Measurements from ENCODE around the gene SLC45A3.
"Not testable (repeated sequence)": the region's sequence is repeated elsewhere in the genome, so short reads cannot be mapped to it uniquely, and the experiment has no call there.

SLC45A3 gene

DNA sequence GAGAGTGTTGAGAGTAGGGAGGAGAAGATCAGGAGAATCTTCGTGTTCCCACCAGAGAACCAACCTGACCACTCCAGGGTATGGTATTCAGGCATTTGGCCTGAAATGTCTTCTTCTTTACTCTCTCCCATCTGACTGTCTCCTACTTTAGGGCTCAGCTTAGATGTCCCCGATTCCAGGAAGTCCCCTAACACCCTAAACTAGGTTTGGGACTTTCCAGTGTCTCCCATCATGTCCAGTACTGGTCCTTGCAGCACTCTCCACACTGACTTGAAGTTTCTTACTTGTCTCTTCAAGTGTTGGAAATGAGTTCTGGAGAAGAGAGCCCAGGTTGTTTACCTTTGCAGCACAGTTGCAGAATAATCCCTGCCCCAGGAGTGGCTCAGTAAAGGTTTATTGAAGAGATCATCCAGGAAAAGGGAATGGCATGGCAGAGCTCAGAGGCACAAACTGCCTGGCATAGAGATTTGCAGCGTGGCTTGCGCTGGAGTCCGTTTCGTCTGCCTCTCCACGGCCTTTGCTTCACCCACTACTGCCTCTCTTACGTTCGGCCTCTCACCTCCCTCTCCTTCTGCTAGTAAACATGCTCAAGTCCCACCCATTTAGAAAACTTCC lies 42.3 kb downstream of the SLC45A3 start:
- no peak for DNase-seq (ENCODE audit: low read depth in 4 of 4, low spot score in 1 of 4)

DNA sequence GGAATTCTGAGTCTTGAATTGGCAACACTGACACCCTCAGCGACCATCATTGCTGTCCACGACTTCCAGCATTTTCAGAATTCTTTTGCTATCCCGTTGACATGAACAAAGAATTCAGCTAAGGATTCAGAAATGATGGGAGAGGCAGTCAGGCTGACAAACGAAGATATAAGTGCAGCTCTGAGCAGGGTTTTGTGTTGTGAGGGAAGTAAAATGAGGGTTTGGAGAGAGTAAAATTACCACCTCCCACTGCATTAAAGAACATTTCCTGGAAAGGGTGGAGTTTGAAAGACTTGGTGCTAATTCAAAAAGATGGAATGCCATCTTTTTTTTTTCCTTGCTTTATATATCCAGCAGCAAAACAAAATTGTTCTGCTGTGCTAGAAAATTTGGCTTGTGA lies 43.6 kb downstream of the SLC45A3 start:
- no peak for DNase-seq (ENCODE audit: low read depth in 4 of 4, low spot score in 1 of 4)

DNA sequence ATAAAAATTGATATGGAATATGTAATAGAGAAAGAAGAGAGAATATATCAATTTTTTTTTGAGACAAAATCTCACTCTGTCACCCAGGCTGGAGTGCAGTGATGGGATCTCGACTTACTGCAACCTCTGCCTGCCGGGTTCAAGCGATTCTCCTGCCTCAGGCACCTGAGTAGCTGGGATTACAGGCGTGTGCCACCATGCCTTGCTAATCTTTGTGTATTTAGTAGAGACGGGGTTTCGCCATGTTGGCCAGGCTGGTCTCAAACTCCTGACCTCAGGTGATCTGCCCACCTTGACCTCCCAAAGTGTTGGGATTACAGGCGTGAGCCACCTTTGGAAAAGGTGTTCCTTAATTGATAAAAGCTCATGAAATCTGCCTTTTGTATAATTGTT lies 44.2 kb downstream of the SLC45A3 start:
- DNase-seq (ENCODE audit: low read depth in 4 of 4, low spot score in 1 of 4) = not testable (repeated sequence)

DNA sequence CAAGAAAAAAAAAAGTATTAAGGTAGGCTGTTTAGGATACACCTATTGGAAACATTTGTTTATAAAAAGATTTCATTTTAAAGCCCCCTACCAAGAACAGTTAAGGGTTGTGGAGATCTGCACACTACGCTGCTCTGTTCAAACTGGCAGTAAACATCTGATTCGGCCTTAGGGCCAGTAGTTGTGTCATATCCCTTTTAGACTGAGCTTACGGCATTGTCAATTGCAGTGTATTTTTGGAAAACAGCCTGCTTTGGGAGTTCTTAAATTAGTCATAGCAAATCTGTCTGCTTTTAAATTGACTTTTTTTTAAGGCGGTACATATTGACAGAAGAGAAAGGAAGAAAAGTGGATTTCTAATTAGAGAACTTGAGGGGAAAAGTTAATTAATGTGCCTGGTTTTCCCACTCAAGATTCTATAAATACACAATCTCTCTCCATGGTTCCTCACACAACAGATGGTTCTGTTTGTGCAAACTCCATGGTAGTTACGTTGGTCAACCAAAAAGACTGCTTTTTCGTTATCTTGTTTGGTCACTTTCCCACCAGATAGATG lies 46.8 kb downstream of the SLC45A3 start:
- DNase-seq (ENCODE audit: low read depth in 4 of 4, low spot score in 1 of 4) = no peak

DNA sequence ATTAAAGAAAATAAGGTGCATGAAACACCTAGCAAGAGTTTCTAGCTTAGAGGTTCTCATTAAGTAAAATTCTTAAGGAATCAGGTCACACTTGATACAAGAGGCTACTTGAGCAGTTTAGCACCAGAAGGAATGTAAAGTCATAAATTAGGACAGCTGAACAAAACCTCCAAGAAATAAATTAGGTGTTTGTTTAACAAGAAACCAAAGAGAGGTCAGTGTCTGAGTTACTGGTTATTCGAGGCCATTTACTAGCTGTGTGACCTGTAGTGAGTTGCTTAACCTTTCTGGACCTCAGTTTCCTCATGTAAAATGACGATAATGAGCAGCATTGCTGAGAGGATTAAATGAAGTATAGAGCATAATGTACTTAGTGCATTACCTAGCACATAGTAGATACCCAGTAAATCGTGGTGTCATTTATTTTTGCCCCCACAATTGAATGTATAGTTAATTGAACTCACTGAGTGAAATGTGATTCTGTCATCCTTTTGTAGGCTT lies 47.6 kb downstream of the SLC45A3 start:
- DNase-seq (ENCODE audit: low read depth in 4 of 4, low spot score in 1 of 4) = no peak

DNA sequence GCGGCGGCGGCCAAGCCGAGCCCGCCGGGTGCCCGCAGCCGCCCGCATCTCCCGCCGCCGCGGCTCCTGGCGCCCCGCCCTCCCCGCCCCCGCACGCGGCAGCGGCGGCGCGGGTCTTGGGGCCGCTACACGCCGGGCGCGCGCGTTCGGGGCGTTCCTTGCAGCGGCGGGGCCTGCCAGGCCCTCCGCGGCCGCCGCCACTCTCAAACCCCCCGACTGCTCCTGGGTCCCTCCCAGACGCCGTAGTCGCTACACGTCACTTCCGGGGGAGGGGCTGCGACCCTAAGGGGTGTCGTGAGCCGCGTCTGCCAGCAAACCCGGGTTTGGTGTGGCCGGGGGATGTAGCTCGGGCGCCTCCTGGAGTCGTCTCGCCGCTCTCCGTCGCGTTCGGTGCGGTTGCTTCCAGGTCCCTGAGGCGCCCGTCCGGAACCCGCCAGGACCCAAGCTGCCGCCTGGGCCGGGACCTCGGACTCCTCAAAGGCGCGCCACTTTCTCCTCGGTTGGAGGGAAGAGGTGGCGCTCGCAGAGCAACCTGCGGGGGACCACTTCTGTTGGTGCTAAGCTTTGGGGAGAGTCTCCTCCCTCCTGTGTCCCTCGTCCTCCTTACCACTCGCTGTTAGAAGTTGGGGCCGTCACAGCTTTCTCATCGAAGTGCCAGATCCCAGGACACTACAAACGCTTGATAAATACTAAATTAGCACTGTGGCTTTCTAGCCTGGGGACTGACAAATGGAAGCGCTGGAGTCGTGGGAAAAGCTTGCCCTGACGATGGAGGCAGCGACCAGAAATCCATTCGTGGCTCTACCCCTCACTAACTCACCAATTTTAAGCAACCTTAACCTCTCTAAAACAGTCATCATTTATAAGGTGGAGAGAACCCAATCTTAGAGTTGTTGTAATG lies 48.3 kb downstream of the SLC45A3 start, which contains the start of gene ELK4:
Gene ELK4, minus strand, starts transcription at position 244 of the 901 bp plus-strand sequence. CDS start 8,129 bp downstream, outside the sequence.
- peak; percentile 99 to 100 (median 99) for DNase-seq (ENCODE audit: low read depth in 4 of 4, low spot score in 1 of 4)

DNA sequence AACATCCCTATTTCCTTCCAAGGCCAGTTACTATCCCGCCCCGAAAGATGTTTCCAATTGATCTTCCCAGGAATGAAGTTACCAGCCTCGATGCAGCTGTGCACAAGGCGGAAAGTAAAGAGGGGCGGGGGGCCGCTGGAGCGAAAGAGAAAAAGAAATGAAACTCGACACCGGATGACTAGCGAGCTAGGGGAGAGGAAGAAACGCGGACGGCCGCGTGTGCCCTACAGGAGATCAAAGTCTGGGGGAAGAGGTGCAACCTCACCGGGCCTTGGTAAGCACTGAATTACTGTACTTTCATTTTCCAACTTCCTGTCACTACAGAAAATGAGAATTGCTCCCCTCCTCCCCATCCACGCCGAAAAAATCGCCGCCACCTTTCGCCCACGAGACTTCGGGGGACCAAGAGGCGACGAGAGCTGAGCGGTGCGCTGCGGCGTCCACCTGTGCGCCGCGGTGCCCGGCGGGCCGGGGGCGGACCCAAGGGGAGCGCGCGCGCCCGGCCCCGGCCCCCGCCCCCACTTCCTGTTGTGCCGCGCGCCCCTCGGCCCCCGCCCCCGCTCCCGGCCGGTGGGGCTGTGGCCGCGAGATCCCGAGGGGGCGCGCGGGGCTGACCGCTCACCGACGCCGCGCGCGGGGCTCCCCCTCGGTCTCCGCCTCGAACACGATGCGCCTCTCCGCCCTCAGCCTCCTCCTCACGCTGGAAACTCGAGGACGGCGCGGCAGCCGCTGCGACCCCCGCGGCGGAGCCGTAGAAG lies 49.1 kb downstream of the SLC45A3 start:
- peak; percentile 47 to 73 (median 64) for DNase-seq (ENCODE audit: low read depth in 4 of 4, low spot score in 1 of 4)

DNA sequence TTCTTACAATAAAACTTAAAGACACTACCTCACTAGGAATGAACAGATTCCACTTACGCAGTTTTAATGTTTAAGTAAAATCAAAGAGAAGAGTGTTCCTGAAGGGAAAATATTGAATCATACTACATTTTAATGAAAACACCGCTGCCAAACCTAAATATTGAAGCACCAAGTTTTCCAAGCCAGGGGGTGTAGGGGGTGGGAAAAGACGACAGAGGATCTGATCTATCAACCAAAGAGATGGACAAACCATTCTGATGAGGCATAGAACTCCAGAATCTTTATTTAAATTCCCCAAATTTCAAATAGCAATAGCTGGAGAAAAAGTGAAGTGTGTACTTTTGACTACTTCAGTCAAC lies 49.7 kb downstream of the SLC45A3 start:
- DNase-seq (ENCODE audit: low read depth in 4 of 4, low spot score in 1 of 4) = no peak

DNA sequence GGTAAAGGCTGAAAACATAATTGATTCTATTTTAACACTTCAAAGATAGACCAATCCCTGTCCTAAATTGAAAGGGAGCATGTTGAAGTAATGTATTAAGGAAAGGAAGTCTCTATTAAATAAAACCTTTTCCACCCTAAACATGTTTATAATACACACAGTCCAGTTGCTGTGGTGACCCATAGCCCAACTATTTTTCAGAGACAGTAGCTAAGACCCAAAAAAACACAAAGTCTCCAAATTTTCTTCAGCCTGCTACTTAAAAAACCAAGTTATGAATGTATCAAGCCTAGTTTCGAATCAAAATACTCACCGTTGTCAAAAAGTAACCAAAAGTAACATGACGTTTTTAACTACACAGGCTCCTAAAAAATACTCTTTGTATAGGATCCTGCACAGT lies 50.1 kb downstream of the SLC45A3 start:
- DNase-seq (ENCODE audit: low read depth in 4 of 4, low spot score in 1 of 4) = no peak

DNA sequence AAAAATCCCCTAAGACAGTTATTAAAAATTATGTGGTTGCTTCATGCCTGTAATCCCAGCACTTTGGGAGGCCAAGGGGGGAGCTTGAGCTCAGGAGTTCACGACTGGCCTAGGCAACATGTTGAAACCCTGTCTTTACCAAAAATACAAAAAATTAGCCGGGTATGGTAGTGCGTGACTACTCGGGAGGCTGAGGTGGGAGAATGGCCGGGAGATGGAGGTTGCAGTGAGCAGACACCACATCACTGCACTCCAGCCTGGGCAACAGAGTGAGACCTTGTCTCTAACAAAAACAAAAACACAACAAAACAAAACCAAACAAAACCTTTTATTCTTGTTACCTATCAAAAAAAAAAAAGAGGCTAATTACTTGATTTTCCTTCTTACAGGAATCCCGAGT lies 50.6 kb downstream of the SLC45A3 start:
- DNase-seq (ENCODE audit: low read depth in 4 of 4, low spot score in 1 of 4) = no peak

DNA sequence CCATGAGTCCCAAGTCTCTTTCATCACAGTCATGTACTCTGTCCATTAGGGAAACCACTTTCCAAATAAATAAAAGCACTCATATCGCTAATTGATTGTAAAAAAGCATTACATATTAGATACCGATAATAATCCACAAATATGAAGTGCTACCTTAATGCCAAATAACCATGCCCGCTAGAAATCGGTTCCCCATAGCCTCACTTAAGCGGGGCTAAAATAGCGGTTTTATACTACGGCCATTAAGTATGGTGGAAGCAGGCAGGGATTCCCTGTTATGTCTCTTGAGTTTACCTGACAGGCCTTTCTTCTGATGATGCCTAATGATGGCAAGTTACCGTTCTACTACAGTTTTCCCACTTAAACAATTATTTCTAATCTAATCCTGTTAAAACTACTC lies 52.4 kb downstream of the SLC45A3 start:
- DNase-seq (ENCODE audit: low read depth in 4 of 4, low spot score in 1 of 4) = no peak

DNA sequence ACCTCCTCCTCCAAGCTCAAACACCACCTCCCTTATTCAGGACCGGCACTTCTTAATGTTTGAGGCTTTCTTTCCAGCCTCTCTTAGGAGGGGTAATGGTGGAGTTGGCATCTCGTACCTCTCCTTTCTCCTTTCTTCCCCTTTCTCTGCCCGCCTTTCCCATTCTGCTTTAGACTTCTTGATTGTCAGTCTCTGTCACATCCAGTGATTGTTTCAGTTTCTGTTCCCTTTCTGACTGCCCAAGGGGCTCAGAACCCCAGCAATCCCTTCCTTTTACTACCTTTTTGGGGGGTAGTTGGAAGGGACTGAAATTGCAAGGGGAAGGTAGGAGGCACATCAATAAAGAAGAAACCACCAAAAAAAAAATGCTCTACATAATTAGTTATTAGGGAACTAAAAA lies 54.1 kb downstream of the SLC45A3 start:
- DNase-seq (ENCODE audit: low read depth in 4 of 4, low spot score in 1 of 4) = no peak

DNA sequence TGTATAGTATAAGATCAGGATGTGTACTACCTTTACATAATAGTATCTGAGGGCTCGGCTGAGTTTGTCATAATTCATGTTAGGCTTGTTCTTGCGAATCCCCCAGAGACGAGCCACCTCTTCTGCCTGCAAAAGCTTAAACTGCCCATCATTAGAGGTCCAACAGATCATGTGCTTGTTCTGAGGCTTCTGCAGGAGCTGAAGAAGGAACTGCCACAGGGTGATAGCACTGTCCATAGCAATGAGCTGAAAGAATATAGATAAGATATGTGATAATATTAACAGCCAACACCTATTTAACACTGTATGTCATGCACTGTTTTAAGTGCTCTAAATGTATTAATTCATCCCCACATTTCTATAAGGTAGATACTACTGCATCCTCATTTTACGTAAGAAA lies 56.7 kb downstream of the SLC45A3 start:
- no peak for DNase-seq (ENCODE audit: low read depth in 4 of 4, low spot score in 1 of 4)

DNA sequence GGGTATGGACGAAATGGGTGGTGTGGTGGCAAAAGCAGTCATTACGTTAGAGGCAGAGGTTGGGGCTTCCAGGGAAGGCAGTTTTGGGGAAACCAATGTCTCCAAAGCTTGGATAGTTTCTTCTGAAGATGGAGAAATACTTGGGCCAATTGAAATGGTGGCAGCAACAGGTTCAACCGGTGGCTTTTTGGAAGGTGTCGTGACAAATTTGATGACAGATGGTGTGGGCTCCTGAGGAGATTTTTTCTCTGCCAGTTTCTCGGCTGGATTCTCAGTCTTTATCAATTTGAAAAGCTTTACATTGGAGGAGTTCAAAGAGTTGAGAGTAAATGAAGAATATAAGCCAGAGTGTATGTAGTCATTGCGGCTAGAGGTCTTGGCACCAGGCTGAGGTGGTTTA lies 60.0 kb downstream of the SLC45A3 start:
- no peak for DNase-seq (ENCODE audit: low read depth in 4 of 4, low spot score in 1 of 4)

DNA sequence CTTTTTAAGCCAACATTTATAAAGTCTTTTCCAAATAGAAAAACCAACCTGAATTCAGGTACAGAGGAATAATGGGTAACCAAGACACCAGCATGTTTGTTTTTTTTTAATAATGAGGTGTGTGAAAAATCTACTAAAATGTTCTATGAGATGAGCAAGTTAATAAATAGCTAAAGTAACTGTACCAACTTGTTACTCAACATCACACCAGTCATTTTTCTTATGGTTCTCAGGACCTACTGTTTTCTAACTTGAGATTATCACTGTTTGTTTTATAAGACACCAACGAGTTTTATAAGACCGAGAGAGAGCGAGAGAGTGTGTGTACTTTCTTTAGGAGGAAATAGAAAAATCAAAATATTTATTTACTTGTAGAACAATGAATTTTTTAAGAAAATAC lies 60.9 kb downstream of the SLC45A3 start:
- DNase-seq (ENCODE audit: low read depth in 4 of 4, low spot score in 1 of 4) = no peak

DNA sequence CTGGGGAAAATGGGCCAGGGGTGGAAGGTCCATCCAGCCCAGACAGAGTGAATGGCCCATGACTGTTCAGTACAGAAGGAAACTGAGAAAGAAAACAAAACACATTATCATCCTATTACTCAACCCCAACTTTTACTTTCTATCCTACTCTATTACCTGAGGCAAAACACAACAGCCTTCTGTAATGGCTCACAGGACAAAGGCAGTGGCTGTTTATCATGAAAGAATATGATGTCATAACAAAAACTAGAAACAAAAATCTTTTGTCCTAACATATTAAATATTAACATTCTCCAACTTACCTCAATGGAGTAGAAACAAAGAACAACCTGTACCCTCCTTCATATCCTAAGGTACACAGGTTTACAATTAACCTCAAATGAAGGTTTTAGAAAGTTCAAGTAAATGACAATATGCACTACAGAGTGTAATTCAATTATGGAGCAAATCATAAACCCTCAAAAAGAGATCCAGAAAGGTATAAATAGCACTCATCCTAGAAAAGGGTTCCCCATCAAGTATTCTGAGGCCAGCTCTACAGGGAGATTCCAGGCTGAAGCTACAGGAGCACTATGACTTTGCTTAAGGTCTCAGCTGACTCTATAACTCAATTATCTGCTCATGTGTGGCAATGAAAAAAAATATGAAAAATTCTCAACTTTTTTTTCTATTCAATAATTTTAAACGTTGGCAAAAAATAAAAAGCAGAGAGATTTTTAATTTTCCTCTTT lies 63.6 kb downstream of the SLC45A3 start:
- DNase-seq (ENCODE audit: low read depth in 4 of 4, low spot score in 1 of 4) = no peak

DNA sequence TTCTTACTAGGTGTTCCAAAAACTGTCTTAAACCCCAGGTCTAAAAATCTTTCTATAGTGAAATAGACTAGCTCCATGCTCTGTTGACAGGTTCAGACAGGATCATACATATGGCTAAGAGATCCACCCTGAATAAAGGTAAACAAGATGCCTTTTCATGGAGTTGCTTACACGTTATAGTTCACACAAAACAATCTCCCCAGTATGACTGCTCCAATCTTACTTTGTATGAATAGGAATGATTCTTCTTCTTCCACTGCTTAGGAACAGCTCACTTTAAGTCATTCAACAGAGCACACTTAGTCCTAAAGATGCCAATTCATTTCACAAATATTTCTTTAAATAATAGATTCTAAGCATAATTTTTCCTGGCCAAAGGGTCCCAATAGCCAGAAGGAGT lies 64.5 kb downstream of the SLC45A3 start:
- DNase-seq (ENCODE audit: low read depth in 4 of 4, low spot score in 1 of 4) = no peak

DNA sequence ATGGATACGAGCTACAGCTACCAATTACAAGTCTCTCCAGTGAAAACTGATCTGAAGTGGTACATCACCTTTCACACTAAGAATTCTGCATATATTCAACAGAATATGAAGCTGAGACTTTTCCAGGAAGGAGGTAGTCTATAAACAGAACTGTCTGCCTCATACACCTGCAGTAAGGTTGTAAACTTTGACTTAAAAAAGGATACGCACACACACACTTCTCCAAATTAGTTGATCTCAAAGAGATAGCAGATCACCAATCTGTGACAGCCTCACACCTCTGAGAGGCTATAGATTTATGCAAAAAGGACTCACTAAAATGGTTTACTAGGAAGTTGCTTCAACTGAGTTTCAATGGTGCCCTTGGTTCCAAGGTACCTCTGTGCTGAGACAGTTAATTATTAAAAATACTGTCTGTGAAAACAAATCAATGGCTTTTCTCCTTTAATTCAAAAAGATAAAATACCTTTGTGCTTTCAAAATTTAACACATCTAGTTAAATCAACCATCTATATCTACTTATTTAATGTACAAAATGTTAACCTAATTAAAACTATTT lies 66.4 kb downstream of the SLC45A3 start:
- DNase-seq (ENCODE audit: low read depth in 4 of 4, low spot score in 1 of 4) = no peak

DNA sequence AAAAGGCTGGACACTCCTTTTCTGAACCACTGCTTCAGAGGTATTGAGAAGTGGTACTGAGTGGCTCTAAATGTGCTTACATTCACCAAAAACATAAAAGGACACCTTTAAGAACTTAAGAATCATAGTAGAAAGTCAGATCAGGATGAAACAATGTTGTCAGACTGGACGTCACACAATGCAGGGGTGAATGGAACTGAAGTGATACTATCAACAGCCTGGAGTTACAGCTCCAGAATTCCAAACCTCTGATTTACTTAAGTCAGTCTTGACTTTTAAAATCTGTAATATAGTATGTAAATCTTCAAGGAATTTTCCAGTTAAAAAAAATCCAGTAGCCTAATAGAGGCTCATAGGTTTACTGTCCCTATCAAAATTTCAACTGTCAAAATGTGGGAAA lies 67.8 kb downstream of the SLC45A3 start:
- DNase-seq (ENCODE audit: low read depth in 4 of 4, low spot score in 1 of 4) = no peak

DNA sequence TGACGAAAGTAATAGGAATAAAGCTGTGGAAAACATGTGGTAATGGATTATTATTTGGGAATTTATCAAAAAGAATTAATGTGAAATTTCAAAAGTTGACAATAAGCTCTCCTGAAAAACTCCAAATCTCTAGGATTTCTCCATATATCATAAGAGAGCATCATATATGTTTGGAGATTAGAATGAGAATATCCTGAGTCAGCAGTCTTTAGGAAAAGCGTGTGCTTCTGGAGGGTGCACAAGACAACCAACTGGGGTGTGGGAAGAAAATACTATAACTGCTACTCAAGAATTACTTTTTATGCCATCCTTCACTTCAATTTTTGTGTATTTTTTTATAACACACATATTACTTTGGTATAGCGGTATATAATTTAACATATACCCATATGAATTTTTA lies 68.2 kb downstream of the SLC45A3 start:
- no peak for DNase-seq (ENCODE audit: low read depth in 4 of 4, low spot score in 1 of 4)
